Inflammatory macrophage treated with lipopolysaccharide for 4 hours (primary cell): ENCODE results near the gene RPL10A.
A peak's percentile ranks its signal among the peaks of the same experiment; 100 is the strongest.

Experiments
- DNase-seq: peaks from one replicate; pipeline ENCODE4 v3.0.0-alpha.2; 2020

RPL10A gene

DNA sequence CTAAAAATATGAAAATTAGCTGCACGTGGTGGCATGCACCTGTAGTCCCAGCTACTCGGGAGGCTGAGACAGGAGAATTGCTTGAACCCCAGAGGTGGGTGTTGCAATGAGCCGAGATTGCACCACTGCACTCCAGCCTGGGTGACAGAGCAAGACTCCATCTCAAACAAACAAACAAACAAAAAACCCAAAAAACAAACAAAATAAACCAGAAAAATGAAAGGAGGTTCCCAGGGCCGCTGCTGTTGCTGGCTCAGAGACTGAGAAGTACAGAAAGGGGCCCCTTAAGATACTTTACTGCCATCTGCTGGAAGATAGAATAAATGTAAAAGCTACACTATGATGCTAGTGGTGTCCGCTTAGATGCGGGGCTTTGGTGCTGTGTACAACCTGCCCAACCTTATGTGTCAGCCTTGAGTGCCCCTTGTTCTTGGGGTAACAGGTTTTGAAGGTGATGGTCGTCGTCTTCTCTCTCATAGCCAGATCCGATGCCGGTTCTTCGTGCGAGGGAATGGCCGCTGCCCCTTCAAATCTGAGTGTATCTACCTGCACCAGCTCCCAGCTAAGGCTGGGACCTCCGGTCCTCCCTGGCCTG, 18.8 kb upstream of the RPL10A start:
- peak; percentile 85 for DNase-seq

DNA sequence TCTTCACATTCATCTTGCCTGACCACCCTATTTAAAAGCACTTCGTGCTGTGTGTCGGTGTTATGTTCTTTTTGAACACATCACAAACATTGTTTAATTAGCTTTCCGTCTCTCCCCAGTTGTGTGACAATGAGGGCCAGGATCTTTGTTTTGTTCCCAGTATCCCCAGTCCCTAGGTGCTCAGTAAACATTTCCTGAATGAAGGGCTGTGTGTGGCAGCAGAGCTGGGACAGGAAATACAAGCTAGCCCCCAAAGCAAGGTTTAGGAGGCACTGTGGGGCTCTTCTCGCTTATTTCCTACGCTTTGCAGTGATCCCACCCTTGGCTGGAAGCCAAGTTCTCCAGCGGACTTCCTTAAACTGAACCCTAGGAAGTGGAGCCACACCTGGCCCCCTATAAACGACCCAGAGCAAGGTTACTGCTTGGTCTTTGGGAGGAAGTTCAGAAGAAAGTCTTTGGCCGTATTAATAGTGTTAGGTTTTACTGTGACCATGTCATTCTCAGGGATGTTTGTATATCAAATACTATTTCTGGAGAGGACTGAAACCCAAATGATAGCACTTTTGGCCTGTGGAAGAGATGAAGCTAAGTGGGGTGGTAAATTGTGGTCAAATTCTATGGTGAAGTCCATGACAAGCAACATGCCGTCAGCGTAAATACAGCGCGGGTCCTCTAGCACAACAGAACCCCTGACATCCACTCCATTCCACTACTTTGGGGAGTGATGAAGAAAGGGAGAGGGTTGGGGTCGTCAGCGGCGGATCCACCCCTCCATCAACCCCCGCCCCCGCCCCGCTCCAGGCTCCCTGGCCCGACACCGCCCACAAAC, 16.6 kb upstream of the RPL10A start:
- DNase-seq: no peak

DNA sequence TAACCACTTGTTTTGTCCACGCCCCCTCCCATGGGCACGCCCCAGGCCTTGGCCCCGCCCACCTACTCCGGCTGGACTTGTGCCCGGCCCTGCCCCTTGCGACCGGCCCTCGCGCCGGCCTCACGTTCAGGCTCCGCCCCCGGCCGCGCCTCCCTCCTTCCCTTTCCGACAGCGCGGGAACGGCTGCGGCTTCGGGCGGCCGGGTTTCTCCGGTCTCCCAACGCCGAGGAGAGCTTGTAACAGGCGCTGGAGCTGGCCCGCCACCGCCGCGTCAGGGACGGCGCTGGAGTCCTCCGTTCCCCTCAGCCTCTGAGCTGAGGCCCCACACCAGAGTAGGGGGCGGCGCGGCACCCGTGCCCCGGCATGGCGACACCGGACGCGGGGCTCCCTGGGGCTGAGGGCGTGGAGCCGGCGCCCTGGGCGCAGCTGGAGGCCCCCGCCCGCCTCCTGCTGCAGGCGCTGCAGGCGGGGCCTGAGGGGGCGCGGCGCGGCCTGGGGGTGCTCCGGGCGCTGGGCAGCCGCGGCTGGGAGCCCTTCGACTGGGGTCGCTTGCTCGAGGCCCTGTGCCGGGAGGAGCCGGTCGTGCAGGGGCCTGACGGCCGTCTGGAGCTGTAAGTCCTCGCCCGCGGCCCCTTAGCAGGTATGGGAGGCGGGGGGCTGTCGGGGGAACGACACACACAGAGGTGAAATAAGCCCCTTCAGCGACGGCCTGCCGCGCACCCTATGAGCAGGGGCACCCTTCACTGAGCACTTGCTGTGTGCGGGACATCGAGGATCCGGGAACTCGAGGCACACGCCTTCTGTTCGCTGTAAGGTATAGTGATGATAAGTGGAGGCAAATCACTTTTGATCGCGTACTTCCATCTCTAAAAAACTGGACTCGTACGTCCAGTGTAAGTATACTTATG, 15.8 kb upstream of the RPL10A start, which contains the start of gene FANCE:
FANCE (plus strand) TSS at position 156 of the 908 bp plus-strand sequence; CDS start at position 364, 208 bp downstream.
- DNase-seq: peak; percentile 94

DNA sequence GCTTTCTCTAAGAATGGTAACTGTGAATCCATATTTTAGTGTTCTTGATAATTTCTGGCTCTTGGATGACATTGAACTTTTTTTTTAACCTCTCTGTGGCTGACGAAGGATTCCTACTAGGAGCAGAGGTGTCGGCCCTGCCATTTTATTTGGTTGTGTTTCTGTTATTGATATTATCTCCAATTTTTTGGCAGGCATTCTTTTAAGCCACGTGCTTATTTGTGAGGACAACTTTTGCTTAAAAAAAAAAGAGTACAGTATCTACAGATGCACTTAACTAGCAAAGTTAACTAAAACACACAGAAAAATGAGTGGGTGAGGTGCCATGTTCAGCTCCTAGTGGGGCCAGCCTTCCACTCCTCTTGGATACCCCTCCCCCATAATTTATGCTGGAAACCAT, 15.0 kb upstream of the RPL10A start:
- DNase-seq: no peak

DNA sequence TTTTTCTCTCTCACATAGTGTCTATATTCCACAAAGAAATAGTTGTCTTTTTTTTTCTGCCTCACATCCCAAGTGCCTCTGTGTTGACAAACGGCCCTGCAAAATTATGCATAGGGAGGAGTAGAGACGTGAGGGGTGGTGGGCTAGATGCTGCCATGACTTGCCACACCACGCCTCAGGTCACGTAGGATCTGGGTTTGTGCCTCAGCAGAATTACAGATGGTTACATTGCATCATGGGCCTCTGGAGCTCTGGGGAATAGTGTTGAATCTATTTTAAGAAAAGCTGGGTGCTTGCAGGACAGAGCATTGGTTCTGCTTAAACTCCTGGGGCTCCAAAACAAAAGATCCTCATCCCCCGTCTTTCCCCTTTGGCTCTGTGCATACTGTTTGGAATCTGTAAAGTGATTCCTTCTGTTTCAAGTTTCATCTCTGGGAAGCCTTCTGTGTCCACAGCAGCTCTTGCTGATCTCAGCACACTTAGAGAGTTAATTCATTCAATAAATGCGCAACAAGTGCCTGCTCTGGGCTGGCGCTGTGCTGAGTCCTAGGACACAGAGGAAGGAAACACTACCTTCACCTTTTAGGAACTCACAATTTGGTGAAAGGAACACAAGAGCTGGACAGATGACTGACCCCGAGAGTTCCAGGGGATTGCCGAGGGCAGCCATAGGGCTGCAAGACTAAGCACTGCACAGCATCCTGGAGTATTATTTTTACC, 13.7 kb upstream of the RPL10A start:
- DNase-seq: peak; percentile 17

DNA sequence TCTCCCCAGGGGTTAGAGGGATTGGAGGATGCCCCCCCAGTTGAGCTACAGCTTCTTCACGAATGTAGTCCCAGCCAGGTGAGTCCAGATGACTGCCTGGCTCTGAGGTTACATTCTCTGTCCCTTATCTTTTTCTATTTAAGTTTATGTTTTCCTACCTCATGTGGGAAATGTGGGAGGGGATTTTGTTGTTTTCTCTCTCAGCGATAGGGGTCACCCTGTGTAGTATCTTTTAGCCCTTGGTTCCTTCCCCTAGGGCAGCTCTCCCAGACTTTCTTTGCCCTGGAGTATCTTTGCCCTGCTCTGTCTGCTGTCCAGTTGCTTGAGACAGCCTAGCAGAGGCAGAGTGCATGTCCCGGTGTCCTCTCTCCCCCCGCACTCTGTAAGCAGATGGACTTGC, 10.3 kb upstream of the RPL10A start:
- DNase-seq: no peak

DNA sequence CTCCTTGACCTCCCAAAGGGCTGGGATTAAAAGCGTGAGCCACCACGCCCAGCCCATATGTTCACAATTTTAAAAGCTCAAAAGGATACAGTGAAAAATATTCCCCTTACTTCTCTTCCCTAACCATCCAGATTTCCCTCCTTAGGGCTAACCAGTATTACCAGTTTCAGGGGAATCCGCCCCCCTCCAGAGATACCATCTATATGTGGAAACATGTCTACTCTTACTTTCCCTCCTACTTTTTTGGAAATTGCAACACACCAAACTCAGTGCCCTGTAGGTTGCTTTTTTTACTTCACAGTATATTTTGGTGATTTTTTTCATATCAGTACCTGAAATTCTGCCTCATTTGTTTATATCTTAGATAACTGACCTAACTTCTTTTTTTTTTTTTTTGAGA, 6.9 kb upstream of the RPL10A start:
- DNase-seq: no peak

DNA sequence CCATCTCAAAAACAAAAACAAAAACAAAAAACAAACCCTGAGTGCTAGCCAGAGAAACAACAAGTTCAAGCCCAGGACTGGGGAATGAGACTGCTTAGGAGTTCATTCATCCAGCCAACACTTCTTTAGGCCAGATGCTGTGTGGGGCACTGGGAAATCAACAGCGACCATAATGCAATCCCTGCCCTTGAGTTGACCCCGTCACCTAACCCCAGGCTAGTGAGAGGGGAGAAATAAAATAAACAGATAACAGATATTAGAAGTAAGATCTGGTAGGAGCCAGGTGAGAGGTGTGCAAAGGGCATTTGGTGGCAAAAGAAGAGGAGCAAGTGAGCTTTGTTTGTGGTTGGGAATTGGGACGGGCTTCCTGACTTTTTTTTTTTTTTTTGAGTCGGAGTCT, 4.9 kb upstream of the RPL10A start:
- no peak for DNase-seq

DNA sequence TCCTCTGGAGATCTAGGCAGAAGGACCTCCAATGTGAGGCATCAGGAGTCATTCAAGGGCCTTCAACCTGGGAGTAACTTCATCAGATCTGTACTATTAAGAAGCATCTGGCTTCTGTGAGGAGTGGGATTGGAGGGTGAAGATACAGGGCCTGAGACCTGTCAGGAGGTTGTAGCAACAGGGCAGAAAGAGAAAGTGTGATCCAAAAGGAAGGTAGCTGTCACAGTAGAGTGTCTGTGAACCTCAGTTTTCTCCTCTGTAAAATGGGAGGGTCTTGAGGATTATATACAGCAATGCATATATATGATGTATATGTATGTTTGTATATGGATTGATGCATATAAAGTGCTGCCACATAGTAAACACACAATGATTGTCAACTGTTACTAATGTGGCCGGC, 2.6 kb upstream of the RPL10A start:
- DNase-seq: no peak

DNA sequence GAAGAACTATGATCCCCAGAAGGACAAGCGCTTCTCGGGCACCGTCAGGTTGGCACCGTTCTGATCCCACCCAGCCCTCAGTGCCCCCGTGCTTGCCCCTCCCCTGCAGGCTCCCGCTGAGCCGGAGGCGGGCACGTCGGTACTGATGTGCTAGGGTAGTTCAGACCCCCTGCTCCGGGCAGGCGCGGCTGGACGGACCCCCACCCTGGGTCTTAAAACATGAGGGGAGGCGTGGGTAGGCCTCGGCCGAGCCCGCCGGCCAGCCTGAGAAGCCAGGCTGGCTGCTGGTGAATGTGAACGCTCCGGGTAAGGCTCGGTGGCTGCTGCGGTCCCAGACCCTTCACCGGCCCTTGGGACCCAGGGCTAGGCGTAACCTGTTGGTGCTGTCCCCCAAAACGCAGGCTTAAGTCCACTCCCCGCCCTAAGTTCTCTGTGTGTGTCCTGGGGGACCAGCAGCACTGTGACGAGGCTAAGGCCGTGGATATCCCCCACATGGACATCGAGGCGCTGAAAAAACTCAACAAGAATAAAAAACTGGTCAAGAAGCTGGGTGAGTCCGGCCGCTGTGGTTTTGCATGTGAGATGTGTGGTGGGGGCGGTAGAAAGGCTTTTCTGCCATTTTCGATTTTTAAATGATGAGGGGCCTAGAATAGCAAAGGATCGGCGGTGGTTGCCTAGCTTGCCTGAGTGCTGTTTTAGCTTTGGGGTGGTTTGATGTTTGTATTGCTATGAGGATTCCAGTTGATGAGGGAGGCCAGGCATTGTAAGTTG, 964 bp downstream of the RPL10A start:
- DNase-seq: no peak

DNA sequence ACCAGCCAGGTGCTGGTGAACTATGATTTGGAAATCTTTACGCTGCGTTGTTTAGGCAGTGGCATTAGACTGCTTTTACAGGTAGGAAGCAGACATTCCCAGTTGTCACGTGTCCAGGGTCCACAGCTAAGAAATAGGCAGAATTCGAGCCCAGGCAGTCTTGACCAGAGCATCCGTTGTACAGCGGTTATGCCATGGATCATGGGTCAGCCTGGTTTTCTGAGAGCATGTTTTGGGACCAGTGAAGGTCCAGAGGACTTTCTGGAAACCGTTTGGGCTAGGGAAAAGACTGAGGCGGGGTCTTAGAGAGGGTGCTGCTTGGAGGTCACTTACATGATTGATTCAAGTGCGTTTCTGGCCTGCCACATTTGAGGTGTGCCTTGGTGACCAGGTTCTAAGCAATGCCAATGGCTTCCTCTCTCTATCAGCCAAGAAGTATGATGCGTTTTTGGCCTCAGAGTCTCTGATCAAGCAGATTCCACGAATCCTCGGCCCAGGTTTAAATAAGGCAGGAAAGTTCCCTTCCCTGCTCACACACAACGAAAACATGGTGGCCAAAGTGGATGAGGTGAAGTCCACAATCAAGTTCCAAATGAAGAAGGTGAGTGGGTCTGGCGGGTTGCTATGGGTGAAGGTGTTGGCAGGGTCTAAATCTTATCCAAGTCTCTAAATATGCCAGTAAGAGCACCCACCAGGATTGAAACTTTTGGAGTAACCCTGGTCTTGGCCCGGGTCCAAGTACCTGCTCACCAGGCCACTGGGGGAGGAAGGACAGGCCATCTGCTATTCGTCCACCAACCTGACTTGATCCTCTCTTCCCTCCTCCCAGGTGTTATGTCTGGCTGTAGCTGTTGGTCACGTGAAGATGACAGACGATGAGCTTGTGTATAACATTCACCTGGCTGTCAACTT, 1.8 kb downstream of the RPL10A start:
- DNase-seq: no peak

DNA sequence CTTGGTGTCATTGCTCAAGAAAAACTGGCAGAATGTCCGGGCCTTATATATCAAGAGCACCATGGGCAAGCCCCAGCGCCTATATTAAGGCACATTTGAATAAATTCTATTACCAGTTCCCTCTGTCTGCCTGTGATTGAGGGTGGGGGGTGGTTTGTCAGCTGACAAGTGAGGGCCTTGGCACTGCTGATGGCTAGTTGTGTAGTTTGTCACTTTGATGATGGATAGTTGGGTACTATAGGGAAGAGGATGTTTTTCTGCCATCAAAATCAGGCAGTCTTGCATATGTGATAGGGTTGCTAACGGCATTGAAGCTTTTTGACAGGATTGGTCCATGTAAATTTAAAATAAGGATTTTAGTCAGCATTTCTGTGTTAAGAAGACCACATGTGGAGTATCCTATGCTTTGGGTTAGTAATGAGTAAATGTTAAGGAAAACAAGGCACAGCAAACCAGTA, 2.5 kb downstream of the RPL10A start:
- DNase-seq: no peak

DNA sequence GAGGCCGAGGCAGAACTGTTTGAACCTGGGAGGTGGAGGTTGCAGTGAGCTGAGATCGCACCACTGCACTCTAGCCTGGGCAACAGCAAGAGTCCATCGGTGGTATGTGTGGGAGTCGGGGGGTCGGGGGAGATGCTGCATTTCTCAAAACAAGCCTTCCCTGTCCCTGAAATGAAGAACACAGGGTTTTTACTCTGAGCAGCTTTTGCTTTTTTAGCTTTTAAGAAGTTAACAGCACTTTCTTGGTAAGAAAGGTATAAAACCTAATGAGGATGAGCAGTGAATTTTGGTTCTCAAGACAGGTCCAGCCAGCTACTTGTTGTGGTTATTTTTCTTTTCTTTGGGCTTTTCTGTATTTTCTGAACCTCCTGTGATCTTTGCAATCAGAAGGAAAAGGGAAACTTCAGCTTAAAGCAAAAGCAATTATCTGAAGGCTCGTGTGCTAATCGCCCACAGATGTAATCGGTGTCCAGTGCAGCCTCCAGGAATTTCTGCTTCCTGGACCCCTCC, 3.7 kb downstream of the RPL10A start:
- no peak for DNase-seq

DNA sequence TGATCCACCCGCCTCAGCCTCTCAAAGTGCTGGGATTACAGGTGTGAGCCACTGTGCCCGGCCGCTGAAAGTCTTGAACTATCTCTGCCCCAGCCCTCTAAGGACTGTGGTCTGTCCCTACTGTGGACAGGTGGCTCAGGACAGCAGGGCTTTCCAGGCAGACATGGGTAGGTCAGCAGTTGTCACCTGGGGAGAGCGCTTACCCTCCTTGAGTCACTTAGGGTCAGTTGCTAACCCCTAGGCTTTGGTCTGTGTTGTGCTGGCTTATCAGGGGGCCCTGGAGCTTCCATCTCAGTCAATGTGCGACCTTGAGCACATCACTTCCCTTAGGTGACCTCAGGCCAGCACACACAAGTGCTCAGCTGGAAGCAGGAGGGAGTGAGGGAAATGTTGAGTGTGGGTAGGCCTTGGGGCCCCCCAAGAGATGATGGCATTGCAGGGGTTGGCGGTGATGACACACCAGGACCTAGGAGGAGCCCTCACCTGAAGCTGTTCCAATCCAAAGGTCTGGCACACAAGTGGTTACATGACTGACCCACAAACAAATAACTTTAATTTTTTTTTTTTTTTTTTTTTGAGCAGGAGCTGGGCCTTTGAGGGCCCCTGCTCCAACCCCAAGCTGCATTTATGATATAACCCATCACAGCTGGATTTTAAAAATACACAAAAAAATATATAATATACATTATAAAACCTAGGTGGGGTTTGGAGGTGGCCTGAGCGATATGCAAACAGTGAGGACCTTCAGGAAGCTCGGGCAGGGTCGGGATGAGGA, 5.1 kb downstream of the RPL10A start:
- no peak for DNase-seq

DNA sequence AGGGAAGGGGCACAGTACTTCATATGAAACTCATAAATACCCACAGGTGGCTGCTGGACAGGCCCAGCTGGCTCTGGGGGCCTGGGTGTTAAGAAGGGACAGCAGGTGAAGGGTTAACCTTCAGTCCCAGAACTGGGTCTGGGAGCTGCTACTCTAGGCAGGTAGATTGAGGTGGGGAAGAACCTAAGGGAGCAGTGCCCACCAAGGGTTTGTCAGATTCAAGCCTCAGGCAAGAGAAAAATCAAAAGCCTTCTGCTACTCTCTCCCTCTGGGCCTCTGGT, 5.6 kb downstream of the RPL10A start:
- DNase-seq: no peak

DNA sequence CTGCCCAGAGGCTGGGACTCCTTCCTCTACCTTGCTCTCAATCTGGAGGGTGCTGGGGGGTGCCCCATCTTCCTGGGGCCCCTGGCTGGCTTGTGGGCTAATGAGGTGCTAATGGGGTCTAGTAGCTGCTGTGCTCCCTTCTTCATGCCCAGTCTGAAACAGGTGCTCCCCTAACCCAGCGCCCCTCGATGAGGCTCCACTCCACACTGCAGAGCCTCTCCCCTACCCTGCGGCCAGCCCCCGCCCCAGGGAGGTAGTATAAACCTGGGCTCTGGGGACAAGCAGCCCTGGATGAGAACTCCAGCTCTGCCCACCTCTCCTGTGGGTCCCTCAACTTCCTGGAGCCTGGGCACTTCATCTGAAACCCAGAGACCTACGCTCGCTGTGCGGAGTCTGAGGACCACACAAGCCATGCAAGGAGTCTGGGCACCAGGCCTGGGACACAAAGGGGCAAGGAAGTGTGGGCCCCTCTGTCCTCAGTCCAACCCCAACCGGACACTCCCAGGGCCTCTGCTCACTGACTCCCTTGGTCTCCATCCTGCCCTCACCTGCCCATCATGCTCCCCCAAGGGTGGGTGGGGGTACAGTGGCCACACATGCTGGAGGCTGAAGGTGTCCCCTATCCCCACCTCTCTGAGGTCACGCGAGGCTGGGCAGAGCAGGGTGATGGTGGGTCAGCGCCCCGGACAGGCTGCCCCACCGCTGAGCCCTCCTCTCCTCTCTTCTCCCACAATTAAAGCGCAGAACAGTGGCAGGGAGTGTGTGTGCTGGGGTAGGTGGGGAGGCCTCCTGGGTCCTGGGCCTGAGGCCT, 6.1 kb downstream of the RPL10A start:
- DNase-seq: no peak

DNA sequence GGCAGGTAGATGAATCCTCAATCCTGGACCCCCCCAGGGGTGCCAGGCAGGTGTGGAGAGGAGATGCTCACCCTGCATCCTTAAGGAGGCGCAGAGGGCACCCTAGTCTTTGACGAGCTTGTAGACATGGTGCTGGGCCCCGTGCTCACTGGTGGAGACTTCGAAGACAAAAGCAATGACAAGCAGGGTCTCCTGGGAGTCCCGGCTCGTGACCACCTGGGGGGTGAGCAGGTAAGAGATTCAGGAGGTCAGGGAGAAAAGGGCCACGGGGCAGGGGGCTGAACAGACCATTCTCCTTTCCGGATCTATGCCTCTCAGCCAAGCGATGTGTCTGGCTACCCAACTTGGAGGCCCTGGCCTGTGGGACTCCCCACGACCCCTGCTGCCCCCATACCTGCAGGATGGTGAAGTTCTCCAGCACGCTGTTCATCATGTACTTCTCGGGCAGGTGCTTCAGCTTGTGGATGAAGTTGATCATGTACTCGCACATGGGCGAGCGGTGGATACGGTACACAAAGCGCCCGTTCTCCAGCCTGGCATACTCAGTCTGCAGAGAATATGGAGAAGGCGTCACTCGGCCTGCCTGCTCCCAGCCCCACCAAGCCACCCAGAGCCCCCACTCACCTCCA, 6.9 kb downstream of the RPL10A start:
- no peak for DNase-seq

DNA sequence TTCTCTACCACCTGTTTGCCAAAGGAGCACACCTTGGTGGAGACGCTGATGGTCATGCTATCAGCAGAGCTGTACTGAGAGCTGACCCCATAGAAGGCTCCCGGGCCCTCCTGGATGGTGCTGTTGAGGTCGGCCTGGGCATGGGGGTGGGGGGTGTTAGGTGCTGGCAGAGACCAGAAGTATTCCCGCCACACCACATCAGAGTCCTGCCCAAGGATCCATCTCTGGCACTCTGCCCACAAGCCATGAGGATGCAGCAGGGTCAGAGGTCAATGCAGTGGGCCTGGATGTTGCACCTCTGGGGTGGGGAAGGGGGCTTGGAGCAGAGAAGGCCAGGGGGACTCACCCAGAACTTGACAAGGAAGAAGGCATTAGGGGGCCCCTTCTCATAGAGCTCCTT, 7.4 kb downstream of the RPL10A start:
- DNase-seq: no peak

DNA sequence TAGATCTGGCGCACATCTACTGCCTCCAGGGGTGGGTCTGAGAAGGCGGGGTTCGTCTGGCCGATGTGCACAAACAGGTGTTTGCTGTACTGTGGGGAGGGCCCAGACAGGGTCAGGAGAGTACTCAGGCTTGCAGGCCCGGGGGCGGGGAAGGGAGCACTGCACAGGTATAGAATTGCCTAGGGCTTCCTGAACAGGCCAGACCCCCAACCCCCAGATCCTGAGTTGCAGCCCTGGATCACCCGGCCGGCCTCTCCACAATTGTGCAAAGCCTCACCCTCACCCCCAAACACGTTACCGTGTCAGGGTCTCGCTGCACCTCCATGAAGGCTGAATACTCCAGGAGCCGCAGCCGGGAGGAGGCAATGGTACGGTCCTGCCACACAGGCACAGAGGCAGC, 7.8 kb downstream of the RPL10A start:
- DNase-seq: no peak
